CD14-positive monocyte (primary cell): ENCODE results near the gene TP53BP2. TPM values are rescaled to one million over a fixed set of nuclear protein-coding genes. Genes with fewer than 3 reads are reported as not detected.

Source experiments
- DNase-seq, 3 donors: peaks; one replicate each; pipeline ENCODE4 v3.0.0-alpha.2; 2011 to 2022
- H2AFZ ChIP-seq: 2 replicates; pipeline ENCODE4 v1.6.0; 2012; ENCODE audit warnings: mild to moderate bottlenecking, low read depth, low read length, inconsistent platforms; ENCODE audit not compliant: insufficient read depth, poor library complexity, severe bottlenecking
- H3K27ac ChIP-seq, 2 donors: 1 replicate in 1 of 2; 2 replicates in 1 of 2; pipeline ENCODE4 v1.5.1; 2012 to 2013; ENCODE audit warnings: low read length in 2 of 2, control low read depth in 1 of 2, inconsistent platforms in 1 of 2, low read depth in 1 of 2, mild to moderate bottlenecking in 1 of 2
- H3K27me3 ChIP-seq, 2 donors: one replicate each; pipeline versions ENCODE4 v1.6.0 to v1.6.1; 2011 to 2013; ENCODE audit warnings: low read length in 2 of 2; ENCODE audit not compliant: control insufficient read depth in 2 of 2, insufficient read depth in 2 of 2
- H3K36me3 ChIP-seq, 2 donors: replicated peaks in 1 of 2; 1 replicate in 1 of 2; 2 replicates in 1 of 2; pipeline versions ENCODE4 v1.5.1 to v1.6.1; 2012 to 2013; ENCODE audit warnings: low read length in 2 of 2, control low read depth in 1 of 2, inconsistent platforms in 1 of 2, mild to moderate bottlenecking in 1 of 2; ENCODE audit not compliant: insufficient read depth in 2 of 2, control insufficient read depth in 1 of 2
- H3K4me1 ChIP-seq, 2 donors: 1 replicate in 1 of 2; 2 replicates in 1 of 2; pipeline versions ENCODE4 v1.5.1 to v1.6.1; 2012 to 2013; ENCODE audit warnings: low read length in 2 of 2, control low read depth in 1 of 2, inconsistent platforms in 1 of 2, mild to moderate bottlenecking in 1 of 2, moderate library complexity in 1 of 2; ENCODE audit not compliant: insufficient read depth in 2 of 2, control insufficient read depth in 1 of 2
- H3K4me2 ChIP-seq: replicated peaks from 2 replicates; pipeline ENCODE3; 2012; ENCODE audit warnings: low read length, moderate library complexity, mild to moderate bottlenecking; ENCODE audit not compliant: poor library complexity, severe bottlenecking; ENCODE audit errors: extremely low read depth
- H3K4me3 ChIP-seq, 3 experiments: fragments of 200-600 bp in 1 of 3; sonication (generic) in 1 of 3; replicated peaks in 1 of 3; 1 replicate in 2 of 3; 2 replicates in 1 of 3; pipeline ENCODE4 v1.5.1; 2011 to 2013; ENCODE audit warnings: low read length in 3 of 3, mild to moderate bottlenecking in 3 of 3, control low read depth in 2 of 3, low read depth in 2 of 3, inconsistent platforms in 1 of 3, moderate library complexity in 1 of 3
- H3K79me2 ChIP-seq: 2 replicates; pipeline ENCODE4 v1.6.0; 2012; ENCODE audit warnings: mild to moderate bottlenecking, control low read depth, inconsistent platforms, low read length, moderate library complexity; ENCODE audit not compliant: insufficient read depth
- H3K9ac ChIP-seq: 2 replicates; pipeline ENCODE4 v1.6.0; 2017; ENCODE audit warnings: low read length, mild to moderate bottlenecking; ENCODE audit not compliant: insufficient read depth, poor library complexity, severe bottlenecking
- H3K9me3 ChIP-seq, 2 donors: replicated peaks in 1 of 2; 1 replicate in 1 of 2; 2 replicates in 1 of 2; pipeline versions ENCODE4 v1.5.1 to v1.6.1; 2012 to 2013; ENCODE audit warnings: low read length in 2 of 2, control low read depth in 1 of 2; ENCODE audit not compliant: control insufficient read depth in 1 of 2, insufficient read depth in 1 of 2
- H4K20me1 ChIP-seq: 2 replicates; pipeline ENCODE4 v1.6.0; 2012; ENCODE audit warnings: mild to moderate bottlenecking, low read length, control low read depth, moderate library complexity; ENCODE audit not compliant: insufficient read depth
- H3K27ac Mint-ChIP-seq, 7 donors: one replicate each; pipeline ENCODE4 v1.8.0; 2020; ENCODE audit warnings: mild to moderate bottlenecking in 7 of 7, mixed read lengths in 7 of 7, moderate library complexity in 6 of 7, inconsistent platforms in 2 of 7
- H3K27me3 Mint-ChIP-seq, 3 donors: one replicate each; pipeline ENCODE4 v1.8.0; 2021 to 2022; ENCODE audit warnings: low read depth in 3 of 3, mild to moderate bottlenecking in 3 of 3, mixed read lengths in 3 of 3, moderate library complexity in 3 of 3, inconsistent platforms in 1 of 3
- H3K36me3 Mint-ChIP-seq, 2 donors: one replicate each; pipeline ENCODE4 v1.8.0; 2020; ENCODE audit warnings: mixed read lengths in 2 of 2, inconsistent platforms in 1 of 2, mild to moderate bottlenecking in 1 of 2
- H3K4me1 Mint-ChIP-seq: one replicate; pipeline ENCODE4 v1.8.0; 2020; ENCODE audit warnings: mild to moderate bottlenecking, mixed read lengths
- H3K4me3 Mint-ChIP-seq, 2 donors: one replicate each; pipeline ENCODE4 v1.8.0; 2020; ENCODE audit warnings: mild to moderate bottlenecking in 2 of 2, mixed read lengths in 2 of 2, moderate library complexity in 1 of 2
- H3K9me3 Mint-ChIP-seq, 7 donors: one replicate each; pipeline ENCODE4 v1.8.0; 2020 to 2022; ENCODE audit warnings: mixed read lengths in 7 of 7, mild to moderate bottlenecking in 6 of 7, moderate library complexity in 6 of 7, inconsistent platforms in 2 of 7
- CTCF ChIP-seq: fragments of 200-600 bp; IDR thresholded peaks from one replicate; pipeline ENCODE4 v1.8.0; 2022; ENCODE audit warnings: antibody characterized with exemption, mild to moderate bottlenecking
- WGBS: methylation state at CpG from one replicate; pipeline ENCODE4 v1.1.5; 2013; ENCODE audit warnings: missing lambda C conversion rate; ENCODE audit not compliant: insufficient coverage; 5-methylcytosine and 5-hydroxymethylcytosine counted together
- intact Hi-C, 2 donors: fragments of 100-400 bp; cut with micrococcal nuclease; formaldehyde crosslinking; loops; one replicate each; pipeline versions ENCODE4 v1.15.0 to v1.15.1; 2023
- polyA plus RNA-seq, 3 donors: library from polyadenylated mRNA; depleted of rRNA in 1 of 3; unstranded in 2 of 3; stranded (reverse) in 1 of 3; fragments of 300-500 nt in 2 of 3; fragments of >200 nt in 1 of 3; fragmentation: Illumina TruSeq in 2 of 3; gene quantifications; 1 replicate in 2 of 3; 2 replicates in 1 of 3; pipeline ENCODE4 v1.2.3, GENCODE V29; 2012 to 2021

TP53BP2 gene
- polyA plus RNA-seq, 3 donors = 5.7 to 19.7 (median 8.8) TPM

GRCh38 chr1:223873044-223873443 is 27.3 kb upstream of the TP53BP2 start:
- Mint-ChIP-seq H3K9me3 (peaks cover 0 to 16% (median 8%) of the 10 kb centered on the region in 7 donors), H3K36me3 (no peaks in the 10 kb centered on the region), H3K27me3 (peaks cover 0 to 5% (median 1%) of the 10 kb centered on the region in 3 donors), H3K4me1 (peaks cover 18% of the 10 kb centered on the region), H3K27ac (no peak overlapping the region), H3K4me3 (no peak overlapping the region)
- Histone ChIP-seq H3K36me3 (no peaks in the 10 kb centered on the region), H3K9me3 (no peaks in the 10 kb centered on the region), H3K4me3 (no peak overlapping the region), H3K4me2 (no peak overlapping the region), H3K79me2 (no peaks in the 10 kb centered on the region), H2AFZ (no peak overlapping the region), H4K20me1 (no peaks in the 10 kb centered on the region), H3K27ac (no peak overlapping the region), H3K27me3 (no peaks in the 10 kb centered on the region), H3K4me1 (peaks cover 11 to 16% of the 10 kb centered on the region in 2 donors), H3K9ac (no peak overlapping the region)
- intact Hi-C loops = no loop called here
- 100% methylated on average over 2 of the region's 5 CpGs for WGBS
- no peak for TF ChIP-seq CTCF
- DNase-seq = no peak

DNA sequence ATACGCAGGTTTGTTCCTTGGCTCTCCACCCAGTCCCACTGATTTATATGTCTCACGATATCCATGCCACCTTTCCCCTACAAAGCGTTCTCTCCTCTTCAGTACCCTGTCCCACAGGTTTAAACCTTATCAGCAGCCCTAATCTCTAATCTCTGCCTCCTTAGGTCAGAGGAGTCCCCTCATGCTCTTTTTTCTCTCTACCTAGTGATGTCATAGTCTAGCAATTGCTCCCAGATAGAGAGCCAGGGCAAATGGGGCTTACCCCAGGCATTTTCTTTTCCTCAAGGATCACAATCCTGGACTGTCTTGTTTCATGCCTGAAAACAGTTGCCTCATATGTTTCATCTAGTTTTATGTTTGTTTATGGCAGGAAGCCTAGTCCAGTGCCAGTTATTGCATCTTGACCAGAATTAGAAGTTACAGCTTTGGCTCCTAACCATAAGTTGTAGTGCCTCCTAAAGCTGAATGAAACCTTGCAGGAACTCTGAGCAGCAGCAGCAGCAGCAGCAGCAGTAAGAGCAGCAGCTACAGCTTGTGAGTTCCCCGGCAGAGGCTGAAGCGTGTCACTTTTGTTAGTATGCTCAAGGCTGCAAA is 26.7 kb upstream of the TP53BP2 start:
- Mint-ChIP-seq H3K4me3 (no peak overlapping the region), H3K36me3 (no peaks in the 10 kb centered on the region), H3K4me1 (peaks cover 16% of the 10 kb centered on the region), H3K27ac (no peak overlapping the region), H3K9me3 (peaks cover 0 to 16% (median 8%) of the 10 kb centered on the region in 7 donors), H3K27me3 (peaks cover 2 to 5% (median 3%) of the 10 kb centered on the region in 3 donors)
- 81% methylated on average over 4 of the region's 5 CpGs for WGBS
- Histone ChIP-seq H2AFZ (no peak overlapping the region), H3K9ac (no peak overlapping the region), H3K36me3 (no peaks in the 10 kb centered on the region), H3K9me3 (no peaks in the 10 kb centered on the region), H3K4me2 (no peak overlapping the region), H4K20me1 (no peaks in the 10 kb centered on the region), H3K4me3 (no peak overlapping the region), H3K4me1 (peaks cover 11 to 16% of the 10 kb centered on the region in 2 donors), H3K27me3 (no peaks in the 10 kb centered on the region), H3K79me2 (no peaks in the 10 kb centered on the region), H3K27ac (no peak overlapping the region)
- TF ChIP-seq CTCF = no peak
- intact Hi-C loops = no loop called here
- DNase-seq = no peak
